Endothelial cell of umbilical vein (primary cell): ENCODE data around the gene RAP1GAP. TPM values are rescaled to one million over a fixed set of nuclear protein-coding genes. Genes with fewer than 3 reads are reported as not detected.

Experiments
- BruUV-seq: library from RNA; stranded (reverse); fragments of 400-500 nt; replicated peaks from 2 replicates; lab custom pipeline; 2021; lab: Mats Ljungman, UMichigan
- CTCF ChIA-PET: fragments of 300-600, 350-600 bp; sonication (Branson Sonifier 250); formaldehyde crosslinking; loops from one replicate; lab custom pipeline; 2021; ENCODE audit warnings: antibody characterized with exemption, inconsistent platforms; lab: Charles Lee
- POLR2A ChIA-PET: fragments of 300-600, 350-600 bp; sonication (Branson Sonifier 250); formaldehyde crosslinking; loops from one replicate; lab custom pipeline; 2021; ENCODE audit warnings: antibody characterized with exemption, inconsistent platforms; lab: Charles Lee
- DNase-seq: peaks from one replicate; pipeline ENCODE4 v3.0.0-alpha.2; 2011; ENCODE audit warnings: low read depth, low spot score
- FAIRE-seq: peaks from 2 replicates; lab custom pipeline; 2011; peaks lifted over from hg19 to GRCh38; lab: Jason Lieb, UNC
- H2AFZ ChIP-seq: 2 replicates; pipeline ENCODE4 v1.6.0; 2012; ENCODE audit warnings: low read depth, low read length, control low read depth, inconsistent platforms
- H3K27ac ChIP-seq: 2 replicates; pipeline ENCODE4 v1.5.1; 2011; ENCODE audit warnings: low read depth, mild to moderate bottlenecking, control low read depth, low read length, moderate library complexity; ENCODE audit not compliant: insufficient read depth
- H3K27me3 ChIP-seq, 2 experiments: 2 replicates each; pipeline versions ENCODE4 v1.6.0 to v1.6.1; 2011; ENCODE audit warnings: low read length in 2 of 2, mixed read lengths in 1 of 2; ENCODE audit not compliant: control insufficient read depth in 2 of 2, insufficient read depth in 2 of 2
- H3K36me3 ChIP-seq, 2 experiments: 2 replicates in 1 of 2; 3 replicates in 1 of 2; pipeline ENCODE4 v1.5.1; 2011; ENCODE audit warnings: low read length in 2 of 2, mild to moderate bottlenecking in 1 of 2, moderate library complexity in 1 of 2; ENCODE audit not compliant: control insufficient read depth in 2 of 2, insufficient read depth in 2 of 2; ENCODE audit errors: extremely low read depth in 1 of 2
- H3K4me1 ChIP-seq: 3 replicates; pipeline ENCODE4 v1.5.1; 2011; ENCODE audit warnings: mild to moderate bottlenecking, low read length; ENCODE audit not compliant: control insufficient read depth, insufficient read depth; ENCODE audit errors: extremely low read depth
- H3K4me2 ChIP-seq: 2 replicates; pipeline ENCODE4 v1.6.1; 2011; ENCODE audit warnings: low read length, control low read depth, mixed read lengths; ENCODE audit not compliant: insufficient read depth
- H3K4me3 ChIP-seq, 3 experiments: fragments of 200-600 bp in 1 of 3; sonication (generic), shearing (Covaris generic) in 1 of 3; replicated peaks in 1 of 3; 2 replicates each; pipeline ENCODE4 v1.5.1; 2011 to 2016; ENCODE audit warnings: control low read depth in 3 of 3, low read length in 3 of 3, mild to moderate bottlenecking in 2 of 3, inconsistent platforms in 1 of 3, low read depth in 1 of 3, moderate library complexity in 1 of 3; ENCODE audit not compliant: insufficient read depth in 1 of 3
- H3K79me2 ChIP-seq: 2 replicates; pipeline ENCODE4 v1.6.0; 2012; ENCODE audit warnings: low read length, inconsistent platforms; ENCODE audit not compliant: control insufficient read depth, insufficient read depth
- H3K9ac ChIP-seq: replicated peaks from 2 replicates; pipeline ENCODE3; 2011; ENCODE audit warnings: low read length, control low read depth; ENCODE audit not compliant: insufficient read depth; ENCODE audit errors: extremely low read depth
- H3K9me1 ChIP-seq: replicated peaks from 3 replicates; pipeline ENCODE4 v1.6.0; 2011; ENCODE audit warnings: mild to moderate bottlenecking, low read length; ENCODE audit not compliant: control insufficient read depth, insufficient read depth; ENCODE audit errors: extremely low read depth
- H3K9me3 ChIP-seq: replicated peaks from 2 replicates; pipeline ENCODE4 v1.5.1; 2012; ENCODE audit warnings: low read length, inconsistent platforms; ENCODE audit not compliant: control insufficient read depth, insufficient read depth
- H4K20me1 ChIP-seq: replicated peaks from 2 replicates; pipeline ENCODE3; 2011; ENCODE audit warnings: mild to moderate bottlenecking, low read length; ENCODE audit not compliant: control insufficient read depth, insufficient read depth; ENCODE audit errors: extremely low read depth
- CTCF ChIP-seq, 2 donors: IDR thresholded peaks; 1 replicate in 1 of 2; 2 replicates in 1 of 2; pipeline ENCODE4 v1.5.1; 2011; ENCODE audit warnings: low read length in 2 of 2, mild to moderate bottlenecking in 2 of 2, moderate library complexity in 2 of 2, control low read depth in 1 of 2, inconsistent platforms in 1 of 2, low read depth in 1 of 2; ENCODE audit not compliant: insufficient read depth in 1 of 2; ENCODE audit errors: extremely low read depth in 1 of 2
- EZH2 ChIP-seq: IDR thresholded peaks from 2 replicates; pipeline ENCODE4 v1.6.1; 2012; ENCODE audit warnings: borderline replicate concordance, low read depth, mild to moderate bottlenecking, moderate library complexity, low read length, inconsistent platforms; ENCODE audit not compliant: severe bottlenecking
- FOS ChIP-seq: IDR thresholded peaks from 2 replicates; pipeline ENCODE4 v1.6.1; 2011; ENCODE audit warnings: mild to moderate bottlenecking, low read length, moderate library complexity, borderline replicate concordance; ENCODE audit not compliant: insufficient read depth
- GATA2 ChIP-seq: IDR thresholded peaks from 2 replicates; pipeline ENCODE4 v1.7.0; 2011; ENCODE audit warnings: low read depth, mild to moderate bottlenecking, moderate library complexity, mixed read lengths, low read length; ENCODE audit not compliant: insufficient read length, insufficient read depth
- JUN ChIP-seq: IDR thresholded peaks from 2 replicates; pipeline ENCODE4 v1.6.1; 2011; ENCODE audit warnings: borderline replicate concordance, low read depth; ENCODE audit not compliant: insufficient read length, insufficient read depth
- MAX ChIP-seq: IDR thresholded peaks from 2 replicates; pipeline ENCODE4 v1.6.1; 2011; ENCODE audit not compliant: insufficient read depth, insufficient read length
- MYC ChIP-seq: IDR thresholded peaks from one replicate; pipeline ENCODE4 v1.6.1; 2011; ENCODE audit warnings: mild to moderate bottlenecking, low read depth, low read length
- POLR2A ChIP-seq: IDR thresholded peaks from 2 replicates; pipeline ENCODE4 v1.6.1; 2012; ENCODE audit warnings: low read depth, mild to moderate bottlenecking, control low read depth, low read length
- POLR2AphosphoS5 ChIP-seq: IDR thresholded peaks from 2 replicates; pipeline ENCODE4 v1.6.1; 2012; ENCODE audit warnings: low read depth, mild to moderate bottlenecking, control low read depth, low read length, moderate library complexity; ENCODE audit not compliant: insufficient read depth
- dilution Hi-C: fragments of 300-500 bp; cut with MboI; formaldehyde crosslinking; loops from one replicate; pipeline ENCODE4 v1.15.0; 2019; ENCODE audit warnings: low sequenced_read_pairs; ENCODE audit not compliant: extremely low pct_ligation_motif_present
- intact Hi-C: fragments of 100-400 bp; cut with micrococcal nuclease; formaldehyde crosslinking; loops from one replicate; pipeline ENCODE4 v1.10.0; 2022
- polyA plus RNA-seq, 4 experiments: library from polyadenylated mRNA; depleted of rRNA in 3 of 4; stranded (reverse) in 3 of 4; unstranded in 1 of 4; fragments of >200 nt; gene quantifications; 2 replicates each; pipeline versions ENCODE4 v1.2.1 to v1.2.3, GENCODE V29; 2011 to 2012; ENCODE audit warnings: missing spikeins in 1 of 4
- total RNA-seq: library from RNA; stranded (reverse); gene quantifications from 2 replicates; pipeline ENCODE4 v1.2.3, GENCODE V29; 2021

Gene RAP1GAP
- total and polyA plus RNA-seq, 2 donors (not counting 3 experiments of a cell fraction or from before 2014, with no cell fraction given) = 0.07 to 0.20 TPM

GRCh38 chr1:21570885-21571284 is 98.3 kb downstream of the RAP1GAP start:
- dilution Hi-C loops (no loop called here), intact Hi-C loops (loop anchor here (10.0 kb wide), 1 partner anchor 316 kb away; no protein-coding TSS in a partner anchor)
- no peak overlapping the region for H2AFZ ChIP-seq
- POLR2A ChIA-PET = no interaction called here
- peaks cover 0 to 6% of the 10 kb centered on the region in 2 experiments for H3K27me3 ChIP-seq
- H3K4me2 ChIP-seq = no peak overlapping the region
- no peak for DNase-seq
- H3K79me2 ChIP-seq = no peaks in the 10 kb centered on the region
- H3K4me1 ChIP-seq = peaks cover 17% of the 10 kb centered on the region
- H4K20me1 ChIP-seq = no peaks in the 10 kb centered on the region
- FAIRE-seq = no peak
- TF ChIP-seq FOS = no peak
- TF ChIP-seq MAX = no peak
- no peak for TF ChIP-seq EZH2
- no peak for TF ChIP-seq POLR2AphosphoS5
- TF ChIP-seq POLR2A = no peak
- TF ChIP-seq CTCF (IDR thresholded peaks at IDR 0.05; ENCODE audit: extremely low read depth in 1 of 2, insufficient read depth in 1 of 2, low read depth in 1 of 2, low read length in 2 of 2) = no peak
- TF ChIP-seq MYC = no peak
- no peak for TF ChIP-seq JUN
- no peak for TF ChIP-seq GATA2
- no peaks in the 10 kb centered on the region for H3K36me3 ChIP-seq
- H3K9me3 ChIP-seq = no peaks in the 10 kb centered on the region
- no peaks in the 10 kb centered on the region for H3K9me1 ChIP-seq
- no TSS peak for BruUV-seq
- H3K4me3 ChIP-seq = no peak overlapping the region
- no peak overlapping the region for H3K27ac ChIP-seq
- CTCF ChIA-PET = interaction anchor here (1.4 kb wide), 1 partner anchor 13 kb away, joined by 4 read pairs; no protein-coding TSS in a partner anchor
- H3K9ac ChIP-seq = no peak overlapping the region
